Inferior parietal cortex (tissue), 1 donor: Measurements from ENCODE around the gene CDK11B.
A peak's percentile ranks its signal among the peaks of the same experiment; 100 is the strongest.

Experiments
- DNase-seq: peaks from one replicate; pipeline ENCODE4 v3.0.0-alpha.2; 2016; ENCODE audit errors: extremely low spot score

The CDK11B gene

GRCh38 chr1:1616045-1616790 lies 42.6 kb downstream of the CDK11B start:
- DNase-seq, result no peak

DNA sequence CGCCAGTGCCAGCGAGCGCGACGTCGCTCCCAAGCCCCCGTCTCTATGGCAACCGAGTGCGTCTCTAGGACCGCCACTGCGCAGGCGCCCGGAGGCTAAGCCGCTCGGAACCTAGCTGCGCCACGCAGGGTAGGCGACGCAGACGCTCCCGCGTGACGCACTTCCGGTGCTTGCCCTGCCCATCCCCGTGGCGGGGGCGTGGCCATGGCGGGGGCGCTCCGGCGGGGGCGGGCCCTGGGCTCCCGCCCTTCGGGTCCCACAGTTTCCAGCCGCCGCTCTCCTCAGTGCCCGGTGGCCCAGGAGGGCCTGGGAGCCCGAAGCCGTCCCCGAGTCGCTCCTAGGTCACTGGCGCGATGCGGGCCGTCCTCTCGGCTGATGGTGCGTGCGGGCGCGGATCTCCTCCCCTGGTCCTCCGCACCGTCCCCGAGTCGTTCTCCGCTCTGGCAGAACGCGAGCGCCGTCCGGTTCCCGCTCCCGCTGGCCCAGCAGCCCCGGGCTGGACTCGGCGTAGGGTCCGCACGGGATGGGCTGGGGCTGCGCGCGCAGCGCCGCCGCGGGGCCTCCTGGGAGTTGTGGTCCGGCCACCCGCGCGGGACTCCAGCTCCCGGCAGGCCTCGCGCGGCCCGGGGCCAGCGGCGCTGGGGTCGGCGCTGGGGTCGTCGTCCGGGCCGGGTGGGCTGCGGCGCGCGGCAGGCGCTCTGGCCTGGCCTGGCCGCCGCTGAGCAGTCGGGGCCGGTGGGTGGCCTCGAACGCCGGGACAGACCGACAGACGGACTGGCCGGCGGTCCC lies 43.4 kb downstream of the CDK11B start, which contains the start of gene MIB2:
Gene MIB2, plus strand, starts transcription at position 245 of the 789 bp plus-strand sequence. CDS start 7,953 bp downstream, outside the sequence.
- DNase-seq, result peak; percentile 99

DNA sequence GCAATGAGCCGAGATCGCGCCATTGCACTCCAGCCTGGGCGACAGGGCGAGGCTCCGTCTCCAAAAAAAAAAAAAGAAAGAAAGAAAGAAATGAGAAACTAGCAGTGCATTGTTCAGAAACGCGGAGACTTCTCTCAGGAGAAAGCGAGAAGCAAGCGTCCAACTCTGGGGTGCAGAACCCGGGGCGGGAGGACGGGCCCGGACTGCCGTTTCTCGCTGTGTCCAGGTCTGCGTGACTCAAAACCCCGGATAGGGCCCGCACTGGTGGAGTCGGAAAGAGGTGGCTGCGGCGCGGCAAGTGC lies 43.9 kb downstream of the CDK11B start:
- DNase-seq, result no peak

- peak; percentile 42 for DNase-seq
Observed at GRCh38 chr1:1614204-1614953, 44.4 kb downstream of the CDK11B start.

DNA sequence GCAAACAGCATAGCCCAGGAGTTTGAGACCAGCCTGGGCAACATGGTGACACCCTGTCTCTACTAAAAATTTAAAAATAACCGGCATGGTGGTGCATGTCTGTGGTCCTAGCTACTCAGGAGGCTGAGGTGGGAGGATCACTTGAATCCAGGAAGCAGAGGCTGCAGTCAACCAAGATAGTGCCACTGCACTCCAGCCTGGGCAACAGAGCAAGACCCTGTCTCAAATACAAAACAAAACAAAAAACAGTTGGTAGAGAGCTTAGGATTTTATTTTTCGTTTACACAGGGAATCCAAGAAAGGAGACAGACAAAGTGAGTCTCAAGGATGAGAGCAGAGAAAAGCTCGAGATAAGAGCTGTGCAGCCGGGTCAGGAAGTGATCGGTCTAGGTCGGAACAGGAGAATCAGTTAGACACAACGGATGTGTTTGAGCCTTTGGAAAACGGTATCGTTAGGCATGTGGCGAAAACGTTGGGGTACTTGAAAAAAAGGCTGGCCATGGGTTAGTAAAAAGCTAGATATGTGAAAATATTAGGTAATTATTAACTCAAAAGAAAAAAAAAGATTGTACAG lies 45.2 kb downstream of the CDK11B start:
- no peak for DNase-seq

GRCh38 chr1:1612104-1612400 lies 46.8 kb downstream of the CDK11B start:
- DNase-seq, result no peak

DNA sequence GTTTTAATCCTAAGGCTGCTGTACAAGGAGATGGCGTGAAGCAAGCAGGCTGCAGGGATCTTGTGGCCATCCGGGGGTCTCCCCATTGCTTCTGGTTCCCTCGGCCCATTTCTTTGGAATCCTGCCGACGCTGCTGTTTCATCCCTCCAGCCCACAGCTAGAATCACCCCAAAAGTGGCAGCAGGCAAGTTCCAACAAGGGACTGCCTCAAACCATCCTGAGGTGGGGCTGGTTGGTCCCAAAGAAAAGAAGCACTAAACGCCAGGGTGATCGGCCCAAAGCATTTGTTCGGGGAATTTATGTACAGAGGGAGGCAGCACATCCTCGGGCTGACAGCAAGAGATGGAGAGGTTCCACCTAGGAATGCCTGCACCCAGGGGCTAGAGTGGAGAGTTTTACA lies 48.0 kb downstream of the CDK11B start:
- no peak for DNase-seq

- DNase-seq, result no peak
Observed at GRCh38 chr1:1609822-1610485, 48.9 kb downstream of the CDK11B start.

- DNase-seq, result no peak
Observed at GRCh38 chr1:1606232-1606631, 52.6 kb downstream of the CDK11B start.

DNA sequence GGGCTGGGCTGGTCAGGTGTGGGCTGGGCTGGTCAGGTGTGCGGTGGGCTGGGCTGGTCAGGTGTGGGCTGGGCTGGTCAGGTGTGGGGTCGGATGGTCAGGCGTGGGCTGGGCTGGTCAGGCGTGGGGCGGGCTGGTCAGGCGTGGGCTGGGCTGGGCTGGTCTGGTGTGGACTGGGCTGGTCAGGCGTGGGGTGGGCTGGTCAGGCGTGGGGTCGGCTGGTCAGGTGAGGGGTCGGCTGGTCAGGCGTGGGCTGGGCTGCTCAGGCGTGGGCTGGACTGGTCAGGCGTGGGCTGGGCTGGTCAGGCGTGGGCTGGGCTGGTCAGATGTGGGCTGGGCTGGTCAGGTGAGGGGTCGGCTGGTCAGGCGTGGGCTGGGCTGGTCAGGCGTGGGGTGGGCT lies 53.1 kb downstream of the CDK11B start:
- DNase-seq, result no peak

DNA sequence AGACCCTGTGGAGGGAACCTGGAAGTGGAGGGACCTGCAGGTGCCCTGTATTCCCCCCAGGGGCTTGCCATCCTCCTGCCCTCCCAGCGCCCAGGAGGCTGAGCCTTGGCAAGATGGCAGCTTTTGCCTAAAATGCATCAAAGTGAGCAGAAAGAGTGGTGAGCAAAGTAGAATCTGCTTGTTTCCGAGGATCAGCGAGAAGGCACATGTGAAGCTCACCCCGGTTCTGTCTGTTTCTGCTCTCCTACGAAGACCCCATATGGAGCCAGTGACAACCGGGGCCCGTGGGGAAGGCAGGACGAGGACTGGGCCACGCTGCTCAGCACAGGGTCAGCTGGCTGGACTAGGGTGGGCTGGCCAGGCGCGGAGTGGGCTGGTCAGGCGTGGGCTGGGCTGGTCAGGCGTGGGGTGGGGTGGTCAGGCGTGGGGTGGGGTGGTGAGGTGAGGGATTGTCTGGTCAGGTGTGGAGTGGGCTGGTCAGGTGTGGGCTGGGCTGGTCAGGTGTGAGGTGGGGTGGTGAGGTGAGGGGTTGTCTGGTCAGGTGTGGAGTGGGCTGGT lies 53.7 kb downstream of the CDK11B start:
- no peak for DNase-seq

DNA sequence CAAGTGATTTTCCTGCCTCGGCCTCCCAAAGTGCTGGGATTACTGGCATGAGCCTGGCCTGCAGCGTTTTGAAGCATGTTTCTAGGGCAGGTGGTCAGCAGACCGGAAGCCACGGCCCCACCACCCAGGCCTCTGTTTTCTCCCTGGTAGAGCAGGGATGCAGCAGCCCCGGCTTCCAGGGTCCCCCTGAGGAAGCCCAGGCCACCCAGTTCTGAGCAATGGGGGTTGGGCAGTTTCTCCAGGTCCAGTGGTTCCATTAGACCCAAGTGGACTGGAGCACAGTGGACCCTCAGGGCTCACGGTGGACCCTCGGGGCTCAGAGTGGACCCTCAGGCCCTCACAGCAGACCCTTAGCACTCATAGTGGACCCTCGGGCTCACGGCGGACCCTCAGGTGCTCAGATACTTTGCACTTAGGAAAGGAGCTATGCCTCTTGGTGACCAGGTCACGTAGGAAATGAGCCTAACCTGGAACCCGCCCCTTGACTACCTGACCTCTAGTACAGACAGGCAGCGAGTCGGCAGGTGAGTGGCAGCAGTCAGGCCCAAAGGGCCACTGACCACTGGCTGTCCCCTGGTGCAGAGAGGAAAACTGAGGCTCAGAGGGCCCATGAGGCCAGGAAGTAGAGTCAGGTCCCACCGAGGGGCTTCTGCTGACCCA lies 54.3 kb downstream of the CDK11B start:
- no peak for DNase-seq

DNA sequence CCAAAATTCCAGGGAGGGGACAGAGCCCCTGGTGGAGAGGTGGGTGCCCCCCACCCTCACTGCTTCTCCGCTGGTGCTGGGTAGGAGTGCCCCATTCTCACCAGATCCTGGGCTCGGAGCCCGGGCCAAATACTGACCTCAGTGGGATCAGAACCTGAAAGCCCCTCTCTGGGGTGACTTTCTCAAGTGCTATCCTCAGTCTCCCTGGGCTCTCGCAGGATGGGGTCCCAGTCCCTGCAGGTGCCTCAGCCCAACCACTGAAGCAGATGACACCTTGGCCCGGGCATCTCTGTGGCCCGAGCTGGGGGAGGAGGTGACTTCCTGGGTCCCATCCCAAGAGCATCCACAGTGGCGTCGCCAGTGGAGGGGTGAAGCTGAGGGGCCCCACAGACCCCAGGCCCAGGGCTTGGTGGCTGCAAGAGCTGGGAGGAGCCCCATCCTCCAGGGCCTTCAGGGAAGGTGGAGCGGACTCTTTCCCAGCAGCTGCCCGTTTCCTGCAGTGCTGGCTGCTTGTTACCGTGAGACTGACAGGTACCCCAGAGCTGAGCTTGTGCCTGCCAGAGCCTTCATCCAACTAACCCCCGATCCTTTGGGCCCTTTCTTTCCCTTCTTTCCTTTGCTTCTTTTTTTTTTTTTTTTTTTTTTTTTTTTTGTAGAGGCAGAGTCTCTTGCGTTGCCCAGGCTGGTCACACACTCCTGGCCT lies 55.0 kb downstream of the CDK11B start:
- no peak for DNase-seq

DNA sequence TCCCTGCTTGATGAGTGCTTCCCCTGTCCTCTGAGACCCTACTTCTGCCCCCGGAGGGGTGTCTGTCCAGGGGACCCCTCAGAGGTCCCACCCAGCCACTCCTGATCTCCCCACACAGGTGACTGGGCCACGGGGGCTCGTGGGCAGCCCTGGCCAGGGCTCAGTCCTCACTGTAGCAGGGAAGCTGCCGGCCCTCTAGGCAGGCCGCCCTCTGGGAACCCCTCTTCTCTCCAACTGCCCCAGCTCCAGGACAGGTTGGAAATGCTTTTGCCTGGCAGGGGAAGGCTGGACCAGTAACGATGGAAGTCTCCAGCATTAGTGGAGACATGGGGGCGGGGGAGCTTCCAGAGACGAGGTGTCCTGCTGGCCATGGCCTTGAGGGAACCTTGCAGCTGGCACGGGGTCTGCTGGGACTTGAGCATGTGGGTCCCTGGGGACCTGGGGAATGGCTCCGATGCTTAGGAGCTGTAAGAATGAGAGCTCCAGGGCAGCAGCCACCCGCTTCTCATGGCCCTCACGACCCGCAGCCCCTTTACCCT lies 55.8 kb downstream of the CDK11B start:
- DNase-seq, result no peak

- no peak for DNase-seq
Observed at GRCh38 chr1:1602304-1602967, 56.4 kb downstream of the CDK11B start.

- DNase-seq, result no peak
Observed at GRCh38 chr1:1601564-1602303, 57.1 kb downstream of the CDK11B start.

GRCh38 chr1:1600861-1601563 lies 57.8 kb downstream of the CDK11B start:
- no peak for DNase-seq
